CD14-positive monocyte (primary cell): ENCODE data around the gene TTLL8. TPM values are rescaled to one million over a fixed set of nuclear protein-coding genes. Genes with fewer than 3 reads are reported as not detected.

Experiments used
- DNase-seq, 3 donors: peaks; one replicate each; pipeline ENCODE4 v3.0.0-alpha.2; 2011 to 2022
- H2AFZ ChIP-seq: 2 replicates; pipeline ENCODE4 v1.6.0; 2012; ENCODE audit warnings: mild to moderate bottlenecking, low read depth, low read length, inconsistent platforms; ENCODE audit not compliant: insufficient read depth, poor library complexity, severe bottlenecking
- H3K27ac ChIP-seq, 2 donors: 1 replicate in 1 of 2; 2 replicates in 1 of 2; pipeline ENCODE4 v1.5.1; 2012 to 2013; ENCODE audit warnings: low read length in 2 of 2, control low read depth in 1 of 2, inconsistent platforms in 1 of 2, low read depth in 1 of 2, mild to moderate bottlenecking in 1 of 2
- H3K27me3 ChIP-seq, 2 donors: one replicate each; pipeline versions ENCODE4 v1.6.0 to v1.6.1; 2011 to 2013; ENCODE audit warnings: low read length in 2 of 2; ENCODE audit not compliant: control insufficient read depth in 2 of 2, insufficient read depth in 2 of 2
- H3K36me3 ChIP-seq, 2 donors: replicated peaks in 1 of 2; 1 replicate in 1 of 2; 2 replicates in 1 of 2; pipeline versions ENCODE4 v1.5.1 to v1.6.1; 2012 to 2013; ENCODE audit warnings: low read length in 2 of 2, control low read depth in 1 of 2, inconsistent platforms in 1 of 2, mild to moderate bottlenecking in 1 of 2; ENCODE audit not compliant: insufficient read depth in 2 of 2, control insufficient read depth in 1 of 2
- H3K4me1 ChIP-seq, 2 donors: 1 replicate in 1 of 2; 2 replicates in 1 of 2; pipeline versions ENCODE4 v1.5.1 to v1.6.1; 2012 to 2013; ENCODE audit warnings: low read length in 2 of 2, control low read depth in 1 of 2, inconsistent platforms in 1 of 2, mild to moderate bottlenecking in 1 of 2, moderate library complexity in 1 of 2; ENCODE audit not compliant: insufficient read depth in 2 of 2, control insufficient read depth in 1 of 2
- H3K4me2 ChIP-seq: replicated peaks from 2 replicates; pipeline ENCODE3; 2012; ENCODE audit warnings: low read length, moderate library complexity, mild to moderate bottlenecking; ENCODE audit not compliant: poor library complexity, severe bottlenecking; ENCODE audit errors: extremely low read depth
- H3K4me3 ChIP-seq, 3 experiments: fragments of 200-600 bp in 1 of 3; sonication (generic) in 1 of 3; replicated peaks in 1 of 3; 1 replicate in 2 of 3; 2 replicates in 1 of 3; pipeline ENCODE4 v1.5.1; 2011 to 2013; ENCODE audit warnings: low read length in 3 of 3, mild to moderate bottlenecking in 3 of 3, control low read depth in 2 of 3, low read depth in 2 of 3, inconsistent platforms in 1 of 3, moderate library complexity in 1 of 3
- H3K79me2 ChIP-seq: 2 replicates; pipeline ENCODE4 v1.6.0; 2012; ENCODE audit warnings: mild to moderate bottlenecking, control low read depth, inconsistent platforms, low read length, moderate library complexity; ENCODE audit not compliant: insufficient read depth
- H3K9ac ChIP-seq: 2 replicates; pipeline ENCODE4 v1.6.0; 2017; ENCODE audit warnings: low read length, mild to moderate bottlenecking; ENCODE audit not compliant: insufficient read depth, poor library complexity, severe bottlenecking
- H3K9me3 ChIP-seq, 2 donors: replicated peaks in 1 of 2; 1 replicate in 1 of 2; 2 replicates in 1 of 2; pipeline versions ENCODE4 v1.5.1 to v1.6.1; 2012 to 2013; ENCODE audit warnings: low read length in 2 of 2, control low read depth in 1 of 2; ENCODE audit not compliant: control insufficient read depth in 1 of 2, insufficient read depth in 1 of 2
- H4K20me1 ChIP-seq: 2 replicates; pipeline ENCODE4 v1.6.0; 2012; ENCODE audit warnings: mild to moderate bottlenecking, low read length, control low read depth, moderate library complexity; ENCODE audit not compliant: insufficient read depth
- H3K27ac Mint-ChIP-seq, 7 donors: one replicate each; pipeline ENCODE4 v1.8.0; 2020; ENCODE audit warnings: mild to moderate bottlenecking in 7 of 7, mixed read lengths in 7 of 7, moderate library complexity in 6 of 7, inconsistent platforms in 2 of 7
- H3K27me3 Mint-ChIP-seq, 3 donors: one replicate each; pipeline ENCODE4 v1.8.0; 2021 to 2022; ENCODE audit warnings: low read depth in 3 of 3, mild to moderate bottlenecking in 3 of 3, mixed read lengths in 3 of 3, moderate library complexity in 3 of 3, inconsistent platforms in 1 of 3
- H3K36me3 Mint-ChIP-seq, 2 donors: one replicate each; pipeline ENCODE4 v1.8.0; 2020; ENCODE audit warnings: mixed read lengths in 2 of 2, inconsistent platforms in 1 of 2, mild to moderate bottlenecking in 1 of 2
- H3K4me1 Mint-ChIP-seq: one replicate; pipeline ENCODE4 v1.8.0; 2020; ENCODE audit warnings: mild to moderate bottlenecking, mixed read lengths
- H3K4me3 Mint-ChIP-seq, 2 donors: one replicate each; pipeline ENCODE4 v1.8.0; 2020; ENCODE audit warnings: mild to moderate bottlenecking in 2 of 2, mixed read lengths in 2 of 2, moderate library complexity in 1 of 2
- H3K9me3 Mint-ChIP-seq, 7 donors: one replicate each; pipeline ENCODE4 v1.8.0; 2020 to 2022; ENCODE audit warnings: mixed read lengths in 7 of 7, mild to moderate bottlenecking in 6 of 7, moderate library complexity in 6 of 7, inconsistent platforms in 2 of 7
- WGBS: methylation state at CpG from one replicate; pipeline ENCODE4 v1.1.5; 2013; ENCODE audit warnings: missing lambda C conversion rate; ENCODE audit not compliant: insufficient coverage; 5-methylcytosine and 5-hydroxymethylcytosine counted together
- intact Hi-C, 2 donors: fragments of 100-400 bp; cut with micrococcal nuclease; formaldehyde crosslinking; loops; one replicate each; pipeline versions ENCODE4 v1.15.0 to v1.15.1; 2023
- polyA plus RNA-seq, 3 donors: library from polyadenylated mRNA; depleted of rRNA in 1 of 3; unstranded in 2 of 3; stranded (reverse) in 1 of 3; fragments of 300-500 nt in 2 of 3; fragments of >200 nt in 1 of 3; fragmentation: Illumina TruSeq in 2 of 3; gene quantifications; 1 replicate in 2 of 3; 2 replicates in 1 of 3; pipeline ENCODE4 v1.2.3, GENCODE V29; 2012 to 2021
- TF ChIP-seq, protein P1 (sequence below): fragments of 200-600 bp; IDR thresholded peaks from one replicate; pipeline ENCODE4 v1.8.0; 2022; ENCODE audit warnings: antibody characterized with exemption, mild to moderate bottlenecking

Gene TTLL8
- polyA plus RNA-seq, 3 donors = not detected

DNA sequence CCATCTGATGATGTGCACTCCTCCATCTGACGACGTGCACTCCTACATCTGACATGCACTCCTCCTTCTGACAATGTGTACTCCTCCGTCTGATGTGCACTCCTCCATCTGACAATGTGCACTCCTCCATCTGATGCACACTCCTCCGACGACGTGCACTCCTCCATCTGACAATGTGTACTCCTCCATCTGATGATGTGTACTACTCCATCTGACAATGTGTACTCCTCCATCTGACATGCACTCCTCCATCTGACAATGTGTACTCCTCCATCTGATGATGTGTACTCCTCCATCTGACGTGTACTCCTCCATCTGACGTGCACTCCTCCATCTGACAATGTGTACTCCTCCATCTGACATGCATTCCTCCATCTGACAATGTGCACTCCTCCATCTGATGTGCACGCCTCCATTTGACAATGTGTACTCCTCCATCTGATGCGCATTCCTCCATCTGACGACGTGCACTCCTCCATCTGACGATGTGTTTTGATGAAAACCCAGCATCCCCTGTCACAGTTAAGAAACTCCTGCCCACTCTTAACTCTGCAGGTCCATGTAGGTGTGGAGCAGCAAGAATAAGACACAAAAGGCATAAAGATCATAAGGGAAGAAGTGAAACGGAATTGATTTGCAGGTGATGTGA lies 35.8 kb downstream of the TTLL8 start:
- H3K9me3 Mint-ChIP-seq = peaks cover 0 to 4% (median 0%) of the 10 kb centered on the region in 7 donors
- Histone ChIP-seq H3K4me1 (no peaks in the 10 kb centered on the region), H3K4me2 (no peak overlapping the region), H3K4me3 (no peak overlapping the region), H3K27ac (no peak overlapping the region), H3K27me3 (peaks cover 5 to 17% of the 10 kb centered on the region in 2 donors), H2AFZ (no peak overlapping the region), H3K9ac (no peak overlapping the region), H3K9me3 (peaks cover 5 to 7% of the 10 kb centered on the region in 2 donors), H3K79me2 (no peaks in the 10 kb centered on the region), H3K36me3 (no peaks in the 10 kb centered on the region), H4K20me1 (no peaks in the 10 kb centered on the region)
- H3K4me1 Mint-ChIP-seq = peaks cover 6% of the 10 kb centered on the region
- 74% methylated on average over 9 of the region's 14 CpGs for WGBS
- H3K27ac Mint-ChIP-seq = no peak overlapping the region
- TF ChIP-seq, protein P1, sequence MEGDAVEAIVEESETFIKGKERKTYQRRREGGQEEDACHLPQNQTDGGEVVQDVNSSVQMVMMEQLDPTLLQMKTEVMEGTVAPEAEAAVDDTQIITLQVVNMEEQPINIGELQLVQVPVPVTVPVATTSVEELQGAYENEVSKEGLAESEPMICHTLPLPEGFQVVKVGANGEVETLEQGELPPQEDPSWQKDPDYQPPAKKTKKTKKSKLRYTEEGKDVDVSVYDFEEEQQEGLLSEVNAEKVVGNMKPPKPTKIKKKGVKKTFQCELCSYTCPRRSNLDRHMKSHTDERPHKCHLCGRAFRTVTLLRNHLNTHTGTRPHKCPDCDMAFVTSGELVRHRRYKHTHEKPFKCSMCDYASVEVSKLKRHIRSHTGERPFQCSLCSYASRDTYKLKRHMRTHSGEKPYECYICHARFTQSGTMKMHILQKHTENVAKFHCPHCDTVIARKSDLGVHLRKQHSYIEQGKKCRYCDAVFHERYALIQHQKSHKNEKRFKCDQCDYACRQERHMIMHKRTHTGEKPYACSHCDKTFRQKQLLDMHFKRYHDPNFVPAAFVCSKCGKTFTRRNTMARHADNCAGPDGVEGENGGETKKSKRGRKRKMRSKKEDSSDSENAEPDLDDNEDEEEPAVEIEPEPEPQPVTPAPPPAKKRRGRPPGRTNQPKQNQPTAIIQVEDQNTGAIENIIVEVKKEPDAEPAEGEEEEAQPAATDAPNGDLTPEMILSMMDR = no peak
- DNase-seq = no peak
- H3K36me3 Mint-ChIP-seq = no peaks in the 10 kb centered on the region
- no peak overlapping the region for H3K4me3 Mint-ChIP-seq
- intact Hi-C loops = no loop called here
- H3K27me3 Mint-ChIP-seq = peaks cover 19 to 28% (median 21%) of the 10 kb centered on the region in 3 donors

DNA sequence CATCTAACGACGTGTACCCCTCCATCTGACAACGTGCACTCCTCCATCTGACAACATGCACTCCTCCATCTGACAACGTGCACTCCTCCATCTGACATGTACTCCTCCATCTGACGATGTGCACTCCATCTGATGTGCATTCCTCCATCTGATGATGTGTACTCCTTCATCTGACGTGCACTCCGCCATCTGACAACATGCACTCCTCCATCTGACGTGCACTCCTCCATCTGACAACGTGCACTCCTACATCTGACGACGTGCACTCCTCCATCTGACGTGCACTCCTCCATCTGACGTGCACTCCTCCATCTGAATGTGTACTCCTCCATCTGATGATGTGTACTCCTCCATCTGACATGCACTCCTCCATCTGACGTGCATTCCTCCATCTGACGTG lies 37.5 kb downstream of the TTLL8 start:
- no peaks in the 10 kb centered on the region for H3K36me3 ChIP-seq
- H4K20me1 ChIP-seq = no peaks in the 10 kb centered on the region
- H3K4me3 ChIP-seq = no peak overlapping the region
- DNase-seq = no peak
- no peak overlapping the region for H3K4me2 ChIP-seq
- H3K9ac ChIP-seq = no peak overlapping the region
- 99% methylated on average over 15 of the region's 15 CpGs for WGBS
- no peak overlapping the region for H3K4me3 Mint-ChIP-seq
- H3K9me3 ChIP-seq = peaks cover 5 to 7% of the 10 kb centered on the region in 2 donors
- no peak overlapping the region for H3K27ac Mint-ChIP-seq
- H3K27me3 Mint-ChIP-seq = peaks cover 30 to 40% (median 34%) of the 10 kb centered on the region in 3 donors
- H2AFZ ChIP-seq = no peak overlapping the region
- H3K4me1 Mint-ChIP-seq = peaks cover 6% of the 10 kb centered on the region
- no peaks in the 10 kb centered on the region for H3K36me3 Mint-ChIP-seq
- TF ChIP-seq, protein P1 = no peak
- H3K79me2 ChIP-seq = no peaks in the 10 kb centered on the region
- peaks cover 0 to 6% (median 0%) of the 10 kb centered on the region in 7 donors for H3K9me3 Mint-ChIP-seq
- intact Hi-C loops = no loop called here
- peaks cover 5 to 33% of the 10 kb centered on the region in 2 donors for H3K27me3 ChIP-seq
- H3K27ac ChIP-seq = no peak overlapping the region
- no peaks in the 10 kb centered on the region for H3K4me1 ChIP-seq
